ENCODE results near the gene SLC36A1. TPM values are rescaled to one million over a fixed set of nuclear protein-coding genes. Genes with fewer than 3 reads are reported as not detected.

SLC36A1 gene
- 1 to 10 TPM; 7.3 to 9.1 (median 8.3) TPM for total RNA-seq

- intact Hi-C loops (cut with DNase I) = loop anchor here (5.0 to 10.0 kb wide), 3 partner anchors 50 to 297 kb away; no protein-coding TSS in a partner anchor
- 0% methylated on average over 15 to 33 of the region's 46 CpGs for WGBS, 2 donors
Measured at GRCh38 chr5:151447174-151448037, at the start of gene SLC36A1. Gene SLC36A1, plus strand, starts transcription at chr5:151447603. Its CDS starts 11,190 bp downstream, at chr5:151458793.

GRCh38 chr5:151405334-151406160 is 41.9 kb upstream of the SLC36A1 start:
- no peak for TF ChIP-seq POLR2A (IDR thresholded peaks at IDR 0.05)
- no peak for TF ChIP-seq CTCF (IDR thresholded peaks at IDR 0.05)
- WGBS, 2 donors = 59 to 63% methylated on average over 3 to 4 of the region's 4 CpGs
- Histone ChIP-seq H3K36me3 (no peaks in the 10 kb centered on the region), H3K4me1 (no peaks in the 10 kb centered on the region), H3K4me3 (no peak overlapping the region), H3K9me3 (no peaks in the 10 kb centered on the region), H3K27ac (no peak overlapping the region), H3K27me3 (peaks cover 0 to 29% (median 0%) of the 10 kb centered on the region in 4 donors)
- intact Hi-C loops (cut with DNase I) = no loop called here
- no peak for DNase-seq

More at GRCh38 chr5:151447174-151448037, at the start of gene SLC36A1:
- Histone ChIP-seq H3K27me3 (no peaks in the 10 kb centered on the region), H3K36me3 (peaks cover 0 to 2% (median 0%) of the 10 kb centered on the region in 3 donors), H3K27ac (peak within 1 kb of the TSS; percentile 57 to 86 (median 82)), H3K4me1 (peaks cover 0 to 19% (median 8%) of the 10 kb centered on the region in 3 donors), H3K9me3 (no peaks in the 10 kb centered on the region), H3K4me3 (peak within 1 kb of the TSS; percentile 57 to 84 (median 80))
- TF ChIP-seq POLR2A (IDR thresholded peaks at IDR 0.05) (peak in 2 of 4 donors; percentile 36 to 55), CTCF (IDR thresholded peaks at IDR 0.05) (peak; percentile 96 to 99 (median 98))
- peak; percentile 66 for DNase-seq

GRCh38 chr5:151406322-151406947 is 41.0 kb upstream of the SLC36A1 start:
- no peaks in the 10 kb centered on the region for H3K4me1 ChIP-seq
- peak in 3 of 6 experiments; percentile 10 to 31 (median 31) for TF ChIP-seq CTCF (IDR thresholded peaks at IDR 0.05)
- no peak for TF ChIP-seq POLR2A (IDR thresholded peaks at IDR 0.05)
- 69 to 76% methylated on average over 8 of the region's 8 CpGs for WGBS, 2 donors
- H3K4me3 ChIP-seq = no peak overlapping the region
- DNase-seq = no peak
- H3K36me3 ChIP-seq = no peaks in the 10 kb centered on the region
- no peaks in the 10 kb centered on the region for H3K9me3 ChIP-seq
- intact Hi-C loops (cut with DNase I) = no loop called here
- no peak overlapping the region for H3K27ac ChIP-seq
- peaks cover 0 to 29% (median 0%) of the 10 kb centered on the region in 4 donors for H3K27me3 ChIP-seq

GRCh38 chr5:151408591-151409230 is 38.7 kb upstream of the SLC36A1 start:
- no peak for DNase-seq

More at GRCh38 chr5:151408591-151409230, 38.7 kb upstream of the SLC36A1 start:
- 34% methylated on average over 4 of the region's 4 CpGs for WGBS, 2 donors
- intact Hi-C loops (cut with DNase I) = no loop called here
- no peak for TF ChIP-seq POLR2A (IDR thresholded peaks at IDR 0.05)
- no peak for TF ChIP-seq CTCF (IDR thresholded peaks at IDR 0.05)
- no peak overlapping the region for H3K4me3 ChIP-seq
- H3K27ac ChIP-seq = no peak overlapping the region
- H3K27me3 ChIP-seq = peaks cover 0 to 33% (median 0%) of the 10 kb centered on the region in 4 donors
- no peaks in the 10 kb centered on the region for H3K4me1 ChIP-seq
- no peaks in the 10 kb centered on the region for H3K36me3 ChIP-seq
- no peaks in the 10 kb centered on the region for H3K9me3 ChIP-seq
